Uterus (tissue), 4 donors: Measurements from ENCODE around the gene C1orf21. TPM values are rescaled to one million over a fixed set of nuclear protein-coding genes. Genes with fewer than 3 reads are reported as not detected.

Source experiments
- DNase-seq, 2 donors: peaks; one replicate each; pipeline ENCODE4 v3.0.0-alpha.2; 2019 to 2020
- H3K27ac ChIP-seq, 2 donors: fragments of 200-600 bp; sonication (generic); 1 replicate in 1 of 2; 2 replicates in 1 of 2; pipeline ENCODE4 v1.5.1; 2016 to 2018
- H3K27me3 ChIP-seq, 2 donors: fragments of 200-600 bp; sonication (generic); one replicate each; pipeline ENCODE4 v1.5.1; 2018 to 2019; ENCODE audit warnings: control low read depth in 1 of 2
- H3K36me3 ChIP-seq, 2 donors: fragments of 200-600 bp; sonication (generic); one replicate each; pipeline ENCODE4 v1.5.1; 2019; ENCODE audit warnings: control low read depth in 1 of 2
- H3K4me1 ChIP-seq, 2 donors: fragments of 200-600 bp; sonication (generic); one replicate each; pipeline ENCODE4 v1.5.1; 2018 to 2019; ENCODE audit warnings: control low read depth in 1 of 2
- H3K4me3 ChIP-seq, 2 donors: fragments of 200-600 bp; sonication (generic); 1 replicate in 1 of 2; 2 replicates in 1 of 2; pipeline ENCODE4 v1.5.1; 2018 to 2019; ENCODE audit warnings: mild to moderate bottlenecking in 1 of 2
- H3K9me3 ChIP-seq, 2 donors: fragments of 200-600 bp; sonication (generic); one replicate each; pipeline ENCODE4 v1.5.1; 2019; ENCODE audit warnings: control low read depth in 1 of 2
- CTCF ChIP-seq, 4 experiments: fragments of 200-600 bp in 2 of 4; fragments of 450-650 bp in 2 of 4; sonication (generic) in 2 of 4; IDR thresholded peaks; one replicate each; pipeline ENCODE4 v1.5.1; 2016 to 2019; ENCODE audit warnings: antibody characterized with exemption in 4 of 4, mild to moderate bottlenecking in 2 of 4, moderate library complexity in 1 of 4
- POLR2A ChIP-seq, 2 donors: fragments of 450-650 bp; IDR thresholded peaks; one replicate each; pipeline ENCODE4 v1.6.1; 2016; ENCODE audit warnings: antibody characterized with exemption in 2 of 2, mild to moderate bottlenecking in 1 of 2, moderate library complexity in 1 of 2
- intact Hi-C: fragments of 100-400 bp; cut with DNase I; formaldehyde crosslinking; loops from one replicate; pipeline ENCODE4 v1.15.1; 2023; ENCODE audit warnings: low total_unique reads
- total RNA-seq, 4 donors: library from RNA; depleted of rRNA in 3 of 4; stranded (reverse); fragments of >200 nt in 3 of 4; gene quantifications; one replicate each; pipeline versions ENCODE4 v1.1.0 to v1.2.4, GENCODE V29; 2014 to 2023
- donor health status: DM: yes; HTN: yes; CAD: no.

C1orf21 gene
- total RNA-seq, 4 donors from 2014 or later = 15.0 to 71.0 (median 44.5) TPM

GRCh38 chr1:184480736-184481135 is 93.9 kb downstream of the C1orf21 start:
- intact Hi-C loops = no loop called here

GRCh38 chr1:184482136-184482535 is 95.3 kb downstream of the C1orf21 start:
- peak; percentile 47 to 75 for DNase-seq
- TF ChIP-seq CTCF (IDR thresholded peaks at IDR 0.05) = no peak
- TF ChIP-seq POLR2A (IDR thresholded peaks at IDR 0.05) = no peak
- peaks cover 28 to 35% of the 10 kb centered on the region in 2 donors for H3K4me1 ChIP-seq

More at GRCh38 chr1:184480736-184481135, 93.9 kb downstream of the C1orf21 start:
- Histone ChIP-seq H3K4me3 (no peak overlapping the region), H3K4me1 (peaks cover 16 to 24% of the 10 kb centered on the region in 2 donors), H3K9me3 (no peaks in the 10 kb centered on the region), H3K27ac (peak overlapping the region; percentile 80 to 88), H3K36me3 (no peaks in the 10 kb centered on the region), H3K27me3 (no peaks in the 10 kb centered on the region)
- DNase-seq = no peak
- TF ChIP-seq POLR2A (IDR thresholded peaks at IDR 0.05) (no peak), CTCF (IDR thresholded peaks at IDR 0.05) (no peak)

GRCh38 chr1:184483101-184483683 is 96.4 kb downstream of the C1orf21 start:
- no peaks in the 10 kb centered on the region for H3K36me3 ChIP-seq
- H3K4me3 ChIP-seq = no peak overlapping the region
- intact Hi-C loops = no loop called here
- H3K27me3 ChIP-seq = no peaks in the 10 kb centered on the region
- no peaks in the 10 kb centered on the region for H3K9me3 ChIP-seq
- DNase-seq = peak; percentile 78
- peaks cover 28 to 35% of the 10 kb centered on the region in 2 donors for H3K4me1 ChIP-seq
- H3K27ac ChIP-seq = peak overlapping the region; percentile 80 to 88
- peak in 2 of 4 experiments; percentile 17 to 31 for TF ChIP-seq CTCF (IDR thresholded peaks at IDR 0.05)
- no peak for TF ChIP-seq POLR2A (IDR thresholded peaks at IDR 0.05)

More at GRCh38 chr1:184482136-184482535, 95.3 kb downstream of the C1orf21 start:
- no peak overlapping the region for H3K4me3 ChIP-seq
- no peaks in the 10 kb centered on the region for H3K36me3 ChIP-seq
- H3K27ac ChIP-seq = peak overlapping the region; percentile 80 to 88
- intact Hi-C loops = no loop called here
- no peaks in the 10 kb centered on the region for H3K27me3 ChIP-seq
- H3K9me3 ChIP-seq = no peaks in the 10 kb centered on the region

GRCh38 chr1:184485751-184486723 is 99.2 kb downstream of the C1orf21 start:
- Histone ChIP-seq H3K27me3 (no peaks in the 10 kb centered on the region), H3K4me1 (peaks cover 29 to 39% of the 10 kb centered on the region in 2 donors), H3K36me3 (no peaks in the 10 kb centered on the region), H3K27ac (peak overlapping the region; percentile 80 to 88), H3K4me3 (no peak overlapping the region), H3K9me3 (no peaks in the 10 kb centered on the region)
- no peak for DNase-seq
- intact Hi-C loops = no loop called here
- TF ChIP-seq CTCF (IDR thresholded peaks at IDR 0.05) (no peak), POLR2A (IDR thresholded peaks at IDR 0.05) (no peak)
